MM.1S (cell line): ENCODE measurements around the gene CASP10.
A peak's percentile ranks its signal among the peaks of the same experiment; 100 is the strongest.

Experiments
- CTCF ChIP-seq: fragments of 300-600 bp; sonication (generic); IDR thresholded peaks from 2 replicates; pipeline ENCODE4 v1.5.1; 2016; ENCODE audit warnings: antibody characterized with exemption, low read length, mixed read lengths
- EZH2 ChIP-seq: fragments of 300-600 bp; sonication (generic); optimal IDR thresholded peaks from 2 replicates; pipeline ENCODE3; 2017; ENCODE audit warnings: low read depth, mild to moderate bottlenecking, antibody characterized with exemption, low read length, mixed read lengths
- EZH2phosphoT487 ChIP-seq: fragments of 300-600 bp; sonication (generic); IDR thresholded peaks from 2 replicates; pipeline ENCODE4 v1.6.1; 2018; ENCODE audit warnings: antibody characterized with exemption, low read length

DNA sequence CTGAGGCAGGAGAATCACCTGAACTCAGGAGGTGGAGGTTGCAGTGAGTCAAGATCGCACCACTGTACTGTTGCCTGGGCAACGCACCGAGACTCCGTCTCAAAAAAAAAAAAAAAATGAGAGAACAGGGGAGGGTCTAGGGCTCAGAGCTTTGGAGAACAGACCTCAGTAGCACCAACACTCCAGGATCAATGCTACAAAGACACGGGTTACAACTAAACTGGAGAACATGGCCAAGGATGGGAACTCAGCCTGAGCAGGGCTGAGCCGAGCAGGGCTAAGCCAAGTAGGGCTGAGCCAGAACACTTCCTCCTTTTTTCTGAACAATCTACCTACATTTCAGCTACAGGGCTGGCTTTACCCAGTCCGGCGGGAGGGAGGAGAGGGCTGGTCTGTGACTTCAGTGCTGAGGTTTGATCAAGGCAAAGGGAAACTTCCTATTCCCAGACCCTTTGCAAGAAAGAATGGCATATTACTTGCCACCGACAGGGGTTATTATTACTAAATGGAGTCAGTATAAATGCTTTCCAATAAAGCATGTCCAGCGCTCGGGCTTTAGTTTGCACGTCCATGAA is 74.5 kb downstream of the CASP10 start:
- no peak for TF ChIP-seq EZH2
- 0 out of 2 replicates have a peak, but pooled peaks have one; percentile 12 for TF ChIP-seq CTCF
- TF ChIP-seq EZH2phosphoT487, result no peak
